SK-N-SH treated with all-trans-retinoic acid at 6 μM for 48 hours (cell line): ENCODE data around the gene THNSL1.

ENCODE experiments used
- POU6F1 ChIP-seq: fragments of 250-450 bp; sonication (Bioruptor Pico); IDR thresholded peaks from 2 replicates; pipeline ENCODE4 v1.8.0; 2021; ENCODE audit warnings: low read depth, mild to moderate bottlenecking, moderate library complexity, borderline replicate concordance
- ZFP3 ChIP-seq: fragments of 250-450 bp; sonication (Bioruptor Pico); IDR thresholded peaks from 2 replicates; pipeline ENCODE4 v1.5.0; 2020; ENCODE audit warnings: mild to moderate bottlenecking, moderate library complexity

DNA sequence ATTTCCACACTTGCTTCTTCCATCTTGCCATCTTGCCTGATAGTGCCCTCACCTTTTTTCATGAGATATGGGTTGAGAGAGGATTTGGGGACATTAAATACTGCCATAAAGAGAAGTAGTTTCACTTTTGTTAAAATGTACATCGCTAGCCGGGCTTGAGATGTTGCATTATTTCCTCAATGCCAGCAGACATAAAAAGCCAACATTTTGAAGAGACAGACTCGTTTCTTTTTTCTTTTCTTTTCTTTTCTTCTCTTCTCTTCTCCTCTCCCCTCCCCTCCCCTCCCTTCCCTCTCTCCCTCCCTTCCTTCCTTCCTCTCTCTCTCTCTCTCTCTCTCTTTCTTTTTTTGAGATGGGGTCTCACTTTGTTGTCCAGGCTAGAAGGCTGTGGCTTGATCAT lies 18.4 kb upstream of the THNSL1 start:
- TF ChIP-seq ZFP3 (no peak), POU6F1 (CRISPR knock-in tag) (no peak)
